ENCODE data around the gene CCDC15.
"Not testable (repeated sequence)": the region's sequence is repeated elsewhere in the genome, so short reads cannot be mapped to it uniquely, and the experiment has no call there.

CCDC15 gene

GRCh38 chr11:125082040-125082439, 128.0 kb downstream of the CCDC15 start:
- DNase-seq (ENCODE audit: low spot score) = no peak

GRCh38 chr11:125082611-125083311, 128.8 kb downstream of the CCDC15 start:
- no peak for DNase-seq (ENCODE audit: low spot score)

- DNase-seq (ENCODE audit: low spot score) = no peak
Measured at GRCh38 chr11:125083312-125084056, 129.5 kb downstream of the CCDC15 start.

GRCh38 chr11:125084057-125084416, 130.0 kb downstream of the CCDC15 start:
- DNase-seq (ENCODE audit: low spot score) = no peak

- no peak for DNase-seq (ENCODE audit: low spot score)
Measured at GRCh38 chr11:125084761-125085231, 130.8 kb downstream of the CCDC15 start.

- DNase-seq (ENCODE audit: low spot score) = no peak
Measured at GRCh38 chr11:125085301-125086081, 131.5 kb downstream of the CCDC15 start.

GRCh38 chr11:125086633-125087296, 132.8 kb downstream of the CCDC15 start:
- DNase-seq (ENCODE audit: low spot score) = no peak

- no peak for DNase-seq (ENCODE audit: low spot score)
Measured at GRCh38 chr11:125088123-125088522, 134.1 kb downstream of the CCDC15 start.

GRCh38 chr11:125088576-125089455, 134.8 kb downstream of the CCDC15 start:
- no peak for DNase-seq (ENCODE audit: low spot score)

GRCh38 chr11:125089481-125089880, 135.5 kb downstream of the CCDC15 start:
- not testable (repeated sequence) for DNase-seq (ENCODE audit: low spot score)

- DNase-seq (ENCODE audit: low spot score) = not testable (repeated sequence)
Measured at GRCh38 chr11:125090151-125090550, 136.1 kb downstream of the CCDC15 start.

- no peak for DNase-seq (ENCODE audit: low spot score)
Measured at GRCh38 chr11:125090816-125091215, 136.8 kb downstream of the CCDC15 start.
